K562 (cell line): ENCODE measurements around the gene CRYBG1. TPM values are rescaled to one million over a fixed set of nuclear protein-coding genes. Genes with fewer than 3 reads are reported as not detected.

ENCODE experiments used
- ATAC-seq: fragments of 200-7000 bp; cut with Tn5 transposase; 3 replicates; pipeline ENCODE4 v1.9.1; 2020; ENCODE audit warnings: moderate library complexity
- BruUV-seq: library from RNA; stranded (reverse); fragments of 400-500 nt; replicated peaks from 2 replicates; lab custom pipeline; 2021; lab: Mats Ljungman, UMichigan
- CTCF ChIA-PET: fragments of 300-600 bp; formaldehyde crosslinking; extraction: SDS; loops from one replicate; lab custom pipeline; 2021; ENCODE audit warnings: low intra/inter-chr PET ratio; lab: Yijun Ruan, JAX
- POLR2A ChIA-PET: fragments of 300-600, 350-650 bp; sonication (Branson Sonifier 250); formaldehyde crosslinking; extraction: SDS; loops from one replicate; lab custom pipeline; 2021; ENCODE audit warnings: antibody characterized with exemption, inconsistent platforms; lab: Yijun Ruan, JAX
- DNase-seq, 4 experiments: peaks; one replicate each; pipeline versions ENCODE4 v3.0.0 to v3.0.0-alpha.2; 2011 to 2018; ENCODE audit warnings: low spot score in 3 of 4, mixed read lengths in 3 of 4; ENCODE audit errors: extremely low read depth in 1 of 4
- FAIRE-seq: peaks from 2 replicates; lab custom pipeline; 2011; peaks lifted over from hg19 to GRCh38; lab: Jason Lieb, UNC
- H2AFZ ChIP-seq: 2 replicates; pipeline ENCODE4 v1.6.0; 2011; ENCODE audit warnings: low read depth, low read length, control low read depth, inconsistent platforms
- H3K27ac ChIP-seq: fragments of 200-600 bp; 3 replicates; pipeline ENCODE4 v1.8.0; 2011; ENCODE audit warnings: low read depth, mild to moderate bottlenecking, control low read depth, inconsistent platforms, low read length, moderate library complexity, mixed read lengths; ENCODE audit errors: extremely low read depth
- H3K27me3 ChIP-seq, 2 experiments: fragments of 300-600 bp in 1 of 2; 2 replicates in 1 of 2; 3 replicates in 1 of 2; pipeline versions ENCODE4 v1.6.0 to v1.8.0; 2011; ENCODE audit warnings: inconsistent platforms in 2 of 2, low read length in 2 of 2, mild to moderate bottlenecking in 1 of 2, mixed read lengths in 1 of 2, moderate library complexity in 1 of 2; ENCODE audit not compliant: control insufficient read depth in 2 of 2, insufficient read depth in 2 of 2
- H3K36me3 ChIP-seq: fragments of 300-600 bp; 3 replicates; pipeline ENCODE4 v1.8.0; 2011; ENCODE audit warnings: mild to moderate bottlenecking, low read length, inconsistent platforms; ENCODE audit not compliant: control insufficient read depth, insufficient read depth
- H3K4me1 ChIP-seq, 2 experiments: fragments of 200-600 bp in 1 of 2; replicated peaks in 1 of 2; 2 replicates in 1 of 2; 3 replicates in 1 of 2; pipeline versions ENCODE4 v1.5.1 to v1.8.0; 2011; ENCODE audit warnings: inconsistent platforms in 2 of 2, low read length in 2 of 2, mild to moderate bottlenecking in 1 of 2, mixed read lengths in 1 of 2, moderate library complexity in 1 of 2; ENCODE audit not compliant: control insufficient read depth in 2 of 2, insufficient read depth in 2 of 2
- H3K4me2 ChIP-seq: 2 replicates; pipeline ENCODE4 v1.6.1; 2011; ENCODE audit warnings: low read length, control low read depth, inconsistent platforms, mixed read lengths; ENCODE audit not compliant: insufficient read depth
- H3K4me3 ChIP-seq: fragments of 200-600 bp; sonication (generic), shearing (Covaris generic); 2 replicates; pipeline ENCODE4 v1.5.1; 2016; ENCODE audit warnings: control low read depth, inconsistent platforms
- H3K79me2 ChIP-seq: fragments of 200-600 bp; 3 replicates; pipeline ENCODE4 v1.8.0; 2011; ENCODE audit warnings: low read length, inconsistent platforms; ENCODE audit not compliant: control insufficient read depth, insufficient read depth
- H3K9ac ChIP-seq, 2 experiments: 2 replicates each; pipeline versions ENCODE4 v1.6.0 to v1.6.1; 2011; ENCODE audit warnings: low read depth in 2 of 2, low read length in 2 of 2, control low read depth in 1 of 2, inconsistent platforms in 1 of 2, mild to moderate bottlenecking in 1 of 2, mixed read lengths in 1 of 2; ENCODE audit not compliant: insufficient read depth in 1 of 2
- H3K9me1 ChIP-seq: one replicate; pipeline ENCODE4 v1.6.0; 2011; ENCODE audit warnings: inconsistent platforms, mild to moderate bottlenecking, low read length, moderate library complexity; ENCODE audit not compliant: control insufficient read depth, insufficient read depth
- H3K9me3 ChIP-seq: replicated peaks from 2 replicates; pipeline ENCODE4 v1.5.1; 2011; ENCODE audit warnings: low read depth, low read length, inconsistent platforms; ENCODE audit not compliant: control insufficient read depth, insufficient read depth
- H4K20me1 ChIP-seq: replicated peaks from 2 replicates; pipeline ENCODE4 v1.6.1; 2011; ENCODE audit warnings: low read length, inconsistent platforms, mixed read lengths; ENCODE audit not compliant: control insufficient read depth, insufficient read depth
- FOSL1 ChIP-seq: fragments of 200-800 bp; sonication (Bioruptor generic); conservative IDR thresholded peaks from 2 replicates; pipeline ENCODE4 v1.6.1; 2016; ENCODE audit warnings: missing genetic modification characterization, missing compliant biosample characterization
- FOXP4 ChIP-seq: sonication (generic); formaldehyde crosslinking; IDR thresholded peaks from 2 replicates; pipeline ENCODE4 v1.8.0; 2022; ENCODE audit warnings: mild to moderate bottlenecking, missing genetic modification reagents, borderline replicate concordance
- WGBS: fragments of 100-300 bp; shearing (Covaris generic); methylation state at CpG from one replicate; pipeline ENCODE4 v1.1.6; 2016; ENCODE audit warnings: low coverage, mixed read lengths; ENCODE audit not compliant: insufficient coverage; ENCODE audit errors: missing lambda C conversion rate; 5-methylcytosine and 5-hydroxymethylcytosine counted together
- in situ Hi-C: fragments of 300-500 bp; cut with MboI; formaldehyde crosslinking; loops from 4 replicates; pipeline ENCODE4 v1.15.0; 2018; ENCODE audit warnings: inconsistent platforms, mixed read lengths
- intact Hi-C: fragments of 100-400 bp; cut with micrococcal nuclease; formaldehyde crosslinking; loops from 2 replicates; pipeline ENCODE4 v1.14.2; 2022
- polyA plus RNA-seq, 8 experiments: library from polyadenylated mRNA; depleted of rRNA in 4 of 8; stranded (reverse) in 5 of 8; unstranded in 3 of 8; fragments of >200 nt; fragmentation: Nextera tagmentation in 2 of 8; fragmentation: Illumina TruSeq in 1 of 8; extraction: Ambion mirVana in 2 of 8; extraction: Trizol in 1 of 8; gene quantifications; 2 replicates each; pipeline versions ENCODE4 v1.2.1 to v1.2.3, GENCODE V29; 2011 to 2014; ENCODE audit warnings: inconsistent platforms in 1 of 8, missing spikeins in 1 of 8
- total RNA-seq, 7 experiments: library from RNA; depleted of rRNA in 6 of 7; stranded (reverse); fragments of >200 nt in 6 of 7; fragmentation: Illumina TruSeq in 2 of 7; extraction: Trizol in 2 of 7; gene quantifications; 2 replicates each; pipeline versions ENCODE4 v1.2.1 to v1.2.3, GENCODE V29; 2011 to 2021; ENCODE audit warnings: low replicate concordance in 1 of 7

The CRYBG1 gene
- total and polyA plus RNA-seq, 9 of the 15 experiments (the other 6 are each of a cell fraction or from before 2014, with no cell fraction given) = 0.07 to 0.47 (median 0.11) TPM

GRCh38 chr6:106546691-106547414, 186.3 kb downstream of the CRYBG1 start:
- DNase-seq (no peak), ATAC-seq (no peak), FAIRE-seq (no peak)
- H3K27me3 ChIP-seq = peaks cover 0 to 10% of the 10 kb centered on the region in 2 experiments; a peak in 2 of 5 replicates
- no TSS peak for BruUV-seq
- H2AFZ ChIP-seq = no peak overlapping the region
- ChIA-PET CTCF (no interaction called here), POLR2A (interaction anchor here (1.0 kb wide), 1 partner anchor 406 kb away, joined by 4 read pairs; no protein-coding TSS in a partner anchor)
- no peak overlapping the region for H3K4me2 ChIP-seq
- H4K20me1 ChIP-seq = no peaks in the 10 kb centered on the region
- H3K4me3 ChIP-seq = no peak overlapping the region
- no peaks in the 10 kb centered on the region for H3K36me3 ChIP-seq
- H3K4me1 ChIP-seq = 0 out of 5 replicates have a peak, but pooled peaks cover 0 to 3% of the 10 kb centered on the region in 2 experiments
- in situ Hi-C loops (no loop called here), intact Hi-C loops (no loop called here)
- no peaks in the 10 kb centered on the region for H3K9me1 ChIP-seq
- no peaks in the 10 kb centered on the region for H3K9me3 ChIP-seq
- 24% methylated on average over 5 of the region's 5 CpGs for WGBS
- no peak overlapping the region for H3K9ac ChIP-seq
- TF ChIP-seq FOXP4 (CRISPR knock-in tag) (no peak), FOSL1 (peak; percentile 32; the same call in 1 of the 2 replicates)
- no peaks in the 10 kb centered on the region for H3K79me2 ChIP-seq
- H3K27ac ChIP-seq = no peak overlapping the region
